BLaER1 treated with 17β-estradiol and CSF1 and Interleukin-3, amounts not matched to agents 10 nM and 100 nM (cell line): Measurements from ENCODE around the gene DGUOK.
A peak's percentile ranks its signal among the peaks of the same experiment; 100 is the strongest.

Experiments used
- H3K27ac ChIP-seq, 11 experiments: shearing (Covaris generic); formaldehyde crosslinking; 2 replicates each; pipeline ENCODE4 v1.8.1; 2022
- H3K27me3 ChIP-seq, 11 experiments: shearing (Covaris generic); formaldehyde crosslinking; 2 replicates each; pipeline ENCODE4 v1.8.1; 2022
- H3K36me3 ChIP-seq, 11 experiments: shearing (Covaris generic); formaldehyde crosslinking; 2 replicates each; pipeline ENCODE4 v1.8.1; 2022
- H3K4me1 ChIP-seq, 10 experiments: shearing (Covaris generic); formaldehyde crosslinking; 2 replicates each; pipeline ENCODE4 v1.8.1; 2022
- H3K4me2 ChIP-seq, 11 experiments: shearing (Covaris generic); formaldehyde crosslinking; 2 replicates each; pipeline ENCODE4 v1.8.1; 2022
- H3K4me3 ChIP-seq, 10 experiments: shearing (Covaris generic); formaldehyde crosslinking; 2 replicates each; pipeline ENCODE4 v1.8.1; 2022
- H3K9ac ChIP-seq, 11 experiments: shearing (Covaris generic); formaldehyde crosslinking; 2 replicates each; pipeline ENCODE4 v1.8.1; 2022
- H3K9me3 ChIP-seq, 11 experiments: shearing (Covaris generic); formaldehyde crosslinking; replicated peaks in 1 of 11; 2 replicates each; pipeline ENCODE4 v1.8.1; 2022
- H4K20me1 ChIP-seq, 11 experiments: shearing (Covaris generic); formaldehyde crosslinking; 2 replicates each; pipeline ENCODE4 v1.8.1; 2022
- Cebpa-rat ChIP-seq, 11 experiments: shearing (Covaris generic); IDR thresholded peaks; 2 replicates each; pipeline ENCODE4 v1.8.1; 2022

Gene DGUOK

DNA sequence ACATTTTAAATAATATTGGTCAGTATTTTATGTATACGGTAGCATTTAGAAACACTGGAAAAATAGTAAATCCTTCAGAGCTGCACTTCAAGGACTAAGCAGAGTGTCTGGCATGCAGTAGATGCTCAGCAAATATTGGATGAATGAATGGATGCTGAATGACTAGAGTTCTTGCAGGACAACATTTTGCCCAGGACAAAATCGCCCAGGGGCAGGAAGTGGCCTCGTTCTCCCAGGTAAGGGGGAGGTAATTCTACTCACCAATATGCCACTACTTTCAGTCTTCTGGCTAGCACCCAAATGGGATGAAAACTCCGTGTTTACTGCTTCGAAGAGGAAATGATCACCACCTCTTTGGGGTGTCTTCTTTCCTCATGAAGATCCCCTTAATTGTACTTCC, 4.0 kb upstream of the DGUOK start:
- H3K4me2 ChIP-seq = no peak overlapping the region
- no peak overlapping the region for H3K4me3 ChIP-seq
- H4K20me1 ChIP-seq = no peaks in the 10 kb centered on the region
- H3K27me3 ChIP-seq = no peaks in the 10 kb centered on the region
- no peak overlapping the region for H3K9ac ChIP-seq
- H3K9me3 ChIP-seq = peaks cover 0 to 13% (median 5%) of the 10 kb centered on the region in 11 experiments; a peak in 7 of 22 replicates
- no peak for TF ChIP-seq Cebpa-rat (IDR thresholded peaks at IDR 0.05)
- H3K36me3 ChIP-seq = no peaks in the 10 kb centered on the region
- no peak overlapping the region for H3K27ac ChIP-seq
- H3K4me1 ChIP-seq = peaks cover 10 to 31% (median 13%) of the 10 kb centered on the region in 10 experiments

DNA sequence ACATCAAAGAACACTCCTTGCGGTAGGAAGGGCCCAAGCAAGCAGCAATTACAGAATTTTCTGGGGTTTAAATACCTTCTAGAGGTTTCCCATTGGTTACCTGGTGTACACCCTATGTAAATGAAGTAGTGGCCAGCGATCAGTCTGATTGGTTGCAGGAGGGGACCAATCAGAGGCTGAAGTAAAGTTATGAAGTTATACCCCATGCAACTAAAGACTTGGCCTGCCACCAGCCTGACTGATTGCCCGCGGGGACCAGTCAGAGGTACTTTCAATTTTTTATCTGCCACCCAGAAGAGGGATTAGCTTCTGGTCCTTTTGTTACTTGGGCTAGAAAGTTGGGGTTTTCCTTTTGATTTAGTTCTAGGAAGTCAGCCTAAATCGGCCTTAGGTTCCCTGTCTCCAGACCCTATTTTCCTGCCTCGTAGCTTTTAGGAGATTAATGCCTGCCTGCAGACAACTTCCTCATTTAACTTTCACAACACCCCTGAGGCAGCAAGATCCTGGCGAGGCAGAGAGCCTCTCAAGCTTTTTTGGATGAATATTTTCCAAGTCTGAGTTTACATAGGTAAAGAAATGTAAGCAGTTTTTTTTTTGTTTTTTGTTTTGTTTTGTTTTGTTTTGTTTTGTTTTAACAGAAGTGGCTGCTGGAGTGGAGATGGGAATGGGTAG, 1.5 kb upstream of the DGUOK start:
- Histone ChIP-seq H3K4me1 (peaks cover 33 to 56% (median 37%) of the 10 kb centered on the region in 10 experiments), H3K9me3 (peaks cover 0 to 13% (median 0%) of the 10 kb centered on the region in 11 experiments; a peak in 7 of 22 replicates), H3K9ac (no peak overlapping the region), H3K27me3 (no peaks in the 10 kb centered on the region), H3K36me3 (peaks cover 0 to 12% (median 4%) of the 10 kb centered on the region in 11 experiments; a peak in 9 of 22 replicates), H3K4me3 (no peak overlapping the region), H3K27ac (peak overlapping the region in 2 of 11 experiments; percentile 93 to 96; a peak in 7 of 22 replicates), H3K4me2 (peak overlapping the region in 4 of 11 experiments; percentile 61 to 86 (median 76); a peak in 7 of 22 replicates), H4K20me1 (peaks cover 0 to 14% (median 11%) of the 10 kb centered on the region in 11 experiments; a peak in 9 of 22 replicates)
- no peak for TF ChIP-seq Cebpa-rat (IDR thresholded peaks at IDR 0.05)

DNA sequence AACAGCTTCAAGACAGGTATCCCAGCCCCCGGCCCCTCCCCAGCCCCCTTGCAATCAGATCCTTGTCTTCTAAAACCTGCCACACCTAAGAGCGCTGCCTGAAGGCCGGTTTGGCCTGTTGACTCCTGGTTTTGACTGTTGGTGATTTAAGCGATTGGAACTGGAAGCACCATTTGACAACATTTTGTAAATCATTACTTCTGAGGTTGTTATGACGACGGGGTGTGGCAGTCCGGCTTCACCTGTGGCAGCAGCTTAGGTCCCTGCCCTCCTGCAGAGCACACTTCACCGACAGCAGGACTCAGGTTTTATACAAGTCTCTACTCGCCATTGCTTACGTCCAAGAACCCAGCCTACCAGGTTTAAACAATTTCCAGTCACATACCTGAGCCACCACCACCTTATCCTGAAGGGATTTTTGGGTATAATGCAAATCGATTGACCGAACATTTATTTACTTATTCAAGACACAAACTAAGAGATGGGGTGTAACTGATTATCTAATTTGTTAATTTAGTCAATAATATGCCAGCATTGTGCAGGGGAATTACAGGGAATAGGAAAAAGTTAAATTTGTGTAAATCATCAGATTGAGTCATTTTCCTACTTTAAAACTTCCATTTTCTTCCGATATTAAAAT, 707 bp upstream of the DGUOK start:
- Histone ChIP-seq H3K9ac (peak overlapping the region; percentile 24 to 97 (median 94); a peak in 14 of 22 replicates), H3K9me3 (peaks cover 0 to 13% (median 0%) of the 10 kb centered on the region in 11 experiments; a peak in 7 of 22 replicates), H3K4me3 (peak overlapping the region; percentile 65 to 84 (median 76)), H3K36me3 (peaks cover 0 to 17% (median 8%) of the 10 kb centered on the region in 11 experiments; a peak in 11 of 22 replicates), H3K4me2 (peak overlapping the region; percentile 54 to 88 (median 77)), H3K27me3 (no peaks in the 10 kb centered on the region), H4K20me1 (peaks cover 1 to 22% (median 17%) of the 10 kb centered on the region in 11 experiments; a peak in 11 of 22 replicates), H3K27ac (peak overlapping the region; percentile 91 to 98 (median 97)), H3K4me1 (peaks cover 34 to 61% (median 40%) of the 10 kb centered on the region in 10 experiments)
- TF ChIP-seq Cebpa-rat (IDR thresholded peaks at IDR 0.05) = no peak

DNA sequence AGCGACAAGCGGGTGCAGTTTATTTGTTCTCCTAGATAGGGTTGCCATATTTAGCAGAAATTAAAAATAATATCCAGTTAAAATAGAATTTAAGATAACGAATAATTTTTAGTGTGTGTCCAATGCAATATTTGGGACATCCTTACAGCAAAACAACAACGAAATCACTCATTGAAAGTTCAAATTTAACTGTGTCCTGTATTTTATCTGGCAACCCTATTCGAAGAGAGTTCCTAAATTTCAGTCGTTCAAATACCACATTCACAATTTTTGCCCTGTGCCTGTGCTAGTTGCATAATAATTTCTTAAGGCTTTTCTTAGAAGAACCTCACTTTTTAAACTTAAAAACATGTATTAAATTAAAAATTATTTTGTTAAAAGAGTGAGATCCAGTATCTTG, 664 bp downstream of the DGUOK start:
- TF ChIP-seq Cebpa-rat (IDR thresholded peaks at IDR 0.05) = no peak
- Histone ChIP-seq H3K27ac (peak overlapping the region; percentile 91 to 98 (median 97)), H4K20me1 (peaks cover 15 to 36% (median 31%) of the 10 kb centered on the region in 11 experiments), H3K9ac (peak overlapping the region; percentile 86 to 97 (median 94)), H3K4me2 (peak overlapping the region; percentile 75 to 94 (median 85)), H3K4me1 (peaks cover 34 to 72% (median 48%) of the 10 kb centered on the region in 10 experiments), H3K9me3 (peaks cover 0 to 13% (median 0%) of the 10 kb centered on the region in 11 experiments; a peak in 7 of 22 replicates), H3K27me3 (no peaks in the 10 kb centered on the region), H3K4me3 (peak overlapping the region; percentile 65 to 84 (median 76)), H3K36me3 (peaks cover 3 to 31% (median 21%) of the 10 kb centered on the region in 11 experiments; a peak in 19 of 22 replicates)

DNA sequence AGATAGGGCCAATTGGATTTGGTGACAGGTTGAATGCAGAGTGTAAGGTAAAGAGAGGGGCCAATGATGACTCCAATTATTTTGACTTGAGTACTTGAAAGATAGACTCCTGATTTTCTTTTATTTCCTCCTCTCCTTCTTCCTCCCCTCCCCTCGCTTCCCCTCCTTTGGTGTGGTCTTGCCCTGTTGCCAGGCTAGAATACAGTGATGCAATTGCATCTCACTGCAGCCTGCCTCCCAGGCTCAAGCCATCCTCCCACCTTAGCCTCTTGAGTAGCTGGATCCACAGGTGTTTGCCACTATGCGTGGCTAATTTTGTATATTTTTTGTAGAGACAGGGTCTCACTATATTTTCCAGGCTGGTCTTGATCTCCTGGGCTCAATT, 2.3 kb downstream of the DGUOK start:
- H3K4me3 ChIP-seq = peak overlapping the region in 6 of 10 experiments; percentile 3 to 81 (median 18); a peak in 4 of 20 replicates
- peak in 2 of 11 experiments; percentile 33 to 39; a peak in 1 of 22 replicates for TF ChIP-seq Cebpa-rat (IDR thresholded peaks at IDR 0.05)
- peak overlapping the region in 5 of 11 experiments; percentile 1 to 98 (median 97); a peak in 2 of 22 replicates for H3K27ac ChIP-seq
- peaks cover 0 to 13% (median 0%) of the 10 kb centered on the region in 11 experiments; a peak in 7 of 22 replicates for H3K9me3 ChIP-seq
- H3K9ac ChIP-seq = peak overlapping the region in 2 of 11 experiments; percentile 7 to 36; a peak in 2 of 22 replicates
- H3K4me1 ChIP-seq = peaks cover 34 to 85% (median 52%) of the 10 kb centered on the region in 10 experiments
- peaks cover 26 to 52% (median 45%) of the 10 kb centered on the region in 11 experiments for H4K20me1 ChIP-seq
- H3K27me3 ChIP-seq = no peaks in the 10 kb centered on the region
- H3K36me3 ChIP-seq = peaks cover 14 to 47% (median 36%) of the 10 kb centered on the region in 11 experiments
- H3K4me2 ChIP-seq = peak overlapping the region; percentile 75 to 94 (median 85)

DNA sequence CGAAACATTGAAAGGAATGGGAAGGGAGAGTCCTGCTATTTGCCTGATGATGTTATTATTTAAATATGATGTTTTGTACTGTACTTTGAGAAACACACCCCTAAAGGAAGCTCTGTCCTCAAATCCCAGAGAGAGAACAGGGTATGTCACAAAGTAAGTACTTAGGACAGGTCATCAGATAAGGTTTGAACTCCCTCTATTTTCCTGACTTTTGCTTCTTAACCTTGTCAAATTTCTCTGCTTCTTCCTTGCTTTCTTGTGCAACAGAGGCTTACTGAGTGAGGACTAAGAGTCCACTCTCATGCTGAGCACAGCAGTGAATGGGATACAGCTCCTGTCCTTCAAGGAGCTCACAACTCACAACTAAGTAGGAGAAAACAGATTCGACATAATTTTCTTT, 3.7 kb downstream of the DGUOK start:
- Histone ChIP-seq H3K9ac (no peak overlapping the region), H3K4me3 (no peak overlapping the region), H3K27me3 (no peaks in the 10 kb centered on the region), H3K4me2 (peak overlapping the region in 7 of 11 experiments; percentile 80 to 94 (median 86); a peak in 9 of 22 replicates), H3K9me3 (peaks cover 0 to 5% (median 0%) of the 10 kb centered on the region in 11 experiments; a peak in 3 of 22 replicates), H3K27ac (no peak overlapping the region), H4K20me1 (peaks cover 37 to 67% (median 59%) of the 10 kb centered on the region in 11 experiments), H3K4me1 (peaks cover 34 to 74% (median 52%) of the 10 kb centered on the region in 10 experiments), H3K36me3 (peaks cover 28 to 61% (median 47%) of the 10 kb centered on the region in 11 experiments)
- TF ChIP-seq Cebpa-rat (IDR thresholded peaks at IDR 0.05) = no peak

DNA sequence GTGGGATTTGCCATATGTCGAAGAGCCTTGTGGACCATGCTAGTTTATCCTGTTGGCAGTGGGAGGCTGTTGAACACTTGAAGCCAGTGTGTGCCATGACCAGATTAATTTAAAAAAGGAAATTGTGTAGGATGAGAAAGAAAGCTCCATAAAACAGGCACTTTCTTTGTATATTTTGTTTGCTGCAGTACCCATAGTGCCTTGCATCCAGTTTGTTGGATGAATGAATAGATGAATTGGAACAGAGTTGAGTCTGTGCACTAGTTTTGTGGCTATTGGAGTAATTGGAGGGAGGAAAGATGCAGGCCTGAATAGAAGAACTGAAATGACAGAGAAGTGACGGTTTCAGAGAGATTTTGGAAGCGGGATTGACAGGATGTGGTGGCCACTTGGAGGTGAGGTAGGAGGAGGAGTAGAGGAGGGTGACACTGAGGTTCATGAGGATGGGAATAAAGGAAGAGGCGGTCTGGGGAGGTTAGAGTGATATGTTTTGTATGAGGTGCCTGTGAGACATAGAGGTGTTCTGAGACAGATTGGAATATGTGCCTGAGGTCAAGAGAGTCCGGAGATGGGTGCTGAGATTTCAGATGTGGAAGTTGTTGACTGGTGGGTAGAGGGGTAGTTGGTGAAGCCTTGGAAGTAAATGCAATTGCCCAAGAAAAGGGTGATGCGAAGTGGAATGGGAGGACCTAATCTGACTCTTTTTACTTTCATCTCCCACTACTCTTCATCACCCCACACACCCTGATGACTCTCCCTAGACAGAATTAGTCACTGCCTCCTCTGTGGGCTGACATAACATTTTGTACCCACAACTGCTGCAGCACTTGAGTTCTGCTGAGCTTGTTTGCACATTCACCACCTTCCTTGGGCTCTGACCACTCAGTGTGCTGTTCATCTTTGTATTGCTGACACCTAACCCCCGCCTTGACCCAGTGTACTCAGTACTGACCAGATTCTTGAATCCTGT, 5.1 kb downstream of the DGUOK start:
- Histone ChIP-seq H3K4me3 (no peak overlapping the region), H3K27ac (peak overlapping the region in 1 of 11 experiments; percentile 5; a peak in 1 of 22 replicates), H3K27me3 (no peaks in the 10 kb centered on the region), H4K20me1 (peaks cover 52 to 81% (median 73%) of the 10 kb centered on the region in 11 experiments), H3K36me3 (peaks cover 43 to 76% (median 61%) of the 10 kb centered on the region in 11 experiments), H3K9ac (no peak overlapping the region; a peak in 1 of 22 replicates), H3K4me2 (peak overlapping the region in 7 of 11 experiments; percentile 4 to 89 (median 55); a peak in 13 of 22 replicates), H3K4me1 (peaks cover 28 to 72% (median 47%) of the 10 kb centered on the region in 10 experiments), H3K9me3 (no peaks in the 10 kb centered on the region)
- no peak for TF ChIP-seq Cebpa-rat (IDR thresholded peaks at IDR 0.05)

DNA sequence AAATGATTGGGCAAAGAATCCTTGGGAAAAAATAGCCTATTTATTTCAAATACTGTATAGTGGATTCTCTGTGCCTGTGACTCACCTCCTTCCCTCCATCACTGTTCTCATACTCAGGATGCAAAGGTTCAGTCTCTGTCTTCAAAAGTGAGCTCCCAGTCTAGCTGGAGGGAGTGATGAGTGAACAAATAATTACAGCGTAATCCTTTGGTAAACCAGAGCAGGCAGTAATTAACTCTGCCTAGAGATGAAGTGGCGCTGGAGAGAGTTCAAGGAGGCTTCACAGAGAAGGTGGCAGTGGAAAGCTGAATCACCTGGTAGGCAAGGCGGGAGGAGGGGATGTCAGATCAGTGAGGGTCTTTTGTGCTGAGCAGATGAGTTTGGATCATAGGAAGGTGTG, 6.5 kb downstream of the DGUOK start:
- peak overlapping the region in 4 of 11 experiments; percentile 55 to 89 (median 62); a peak in 7 of 22 replicates for H3K4me2 ChIP-seq
- H4K20me1 ChIP-seq = peaks cover 65 to 95% (median 87%) of the 10 kb centered on the region in 11 experiments
- H3K36me3 ChIP-seq = peaks cover 46 to 89% (median 69%) of the 10 kb centered on the region in 11 experiments
- H3K27ac ChIP-seq = no peak overlapping the region
- peaks cover 24 to 78% (median 48%) of the 10 kb centered on the region in 10 experiments for H3K4me1 ChIP-seq
- TF ChIP-seq Cebpa-rat (IDR thresholded peaks at IDR 0.05) = no peak
- H3K9ac ChIP-seq = no peak overlapping the region
- no peak overlapping the region for H3K4me3 ChIP-seq
- no peaks in the 10 kb centered on the region for H3K9me3 ChIP-seq
- H3K27me3 ChIP-seq = no peaks in the 10 kb centered on the region
